Prostate gland (tissue), 2 donors: ENCODE results near the gene PCBP4. TPM values are rescaled to one million over a fixed set of nuclear protein-coding genes. Genes with fewer than 3 reads are reported as not detected.

Experiments used
- DNase-seq: peaks from one replicate; pipeline ENCODE4 v3.0.0-alpha.2; 2019; ENCODE audit warnings: low spot score
- H3K27ac ChIP-seq, 2 donors: fragments of 200-600 bp; sonication (generic); 2 replicates each; pipeline ENCODE4 v1.5.1; 2017 to 2019
- H3K27me3 ChIP-seq: fragments of 200-600 bp; sonication (generic); replicated peaks from 2 replicates; pipeline ENCODE4 v1.5.1; 2019; ENCODE audit not compliant: insufficient read depth
- H3K36me3 ChIP-seq, 2 donors: fragments of 200-600 bp; sonication (generic); 1 replicate in 1 of 2; 2 replicates in 1 of 2; pipeline versions ENCODE4 v1.5.1 to v1.8.1; 2017 to 2019
- H3K4me1 ChIP-seq: fragments of 200-600 bp; sonication (generic); replicated peaks from 2 replicates; pipeline ENCODE4 v1.5.1; 2019
- H3K4me3 ChIP-seq, 2 donors: fragments of 200-600 bp; sonication (generic); 2 replicates each; pipeline ENCODE4 v1.5.1; 2017 to 2019
- H3K9me3 ChIP-seq: fragments of 200-600 bp; sonication (generic); 2 replicates; pipeline ENCODE4 v1.5.1; 2017
- POLR2A ChIP-seq: fragments of 450-650 bp; IDR thresholded peaks from one replicate; pipeline ENCODE4 v1.6.1; 2016; ENCODE audit warnings: antibody characterized with exemption, mild to moderate bottlenecking
- POLR2AphosphoS5 ChIP-seq: sonication (generic); formaldehyde crosslinking; IDR thresholded peaks from one replicate; pipeline ENCODE4 v1.6.1; 2017; ENCODE audit warnings: antibody characterized with exemption
- WGBS: methylation state at CpG from one replicate; pipeline ENCODE4 v1.1.5; 2018; 5-methylcytosine and 5-hydroxymethylcytosine counted together
- intact Hi-C: fragments of 100-400 bp; cut with DNase I; formaldehyde crosslinking; loops from one replicate; pipeline ENCODE4 v1.14.2; 2022
- total RNA-seq, 2 donors: library from RNA; depleted of rRNA; stranded (reverse); fragments of >200 nt; gene quantifications; one replicate each; pipeline ENCODE4 v1.1.0, GENCODE V29; 2016
- TF ChIP-seq, protein P1 (sequence below), 4 experiments: fragments of 200-600 bp in 2 of 4; fragments of 450-650 bp in 2 of 4; sonication (generic) in 2 of 4; IDR thresholded peaks; 1 replicate in 3 of 4; 2 replicates in 1 of 4; pipeline ENCODE4 v1.5.1; 2016 to 2019; ENCODE audit warnings: antibody characterized with exemption in 4 of 4, mild to moderate bottlenecking in 2 of 4, moderate library complexity in 2 of 4

The PCBP4 gene
- total RNA-seq, 2 donors from 2014 or later: 74.0 to 74.1 TPM

GRCh38 chr3:51963951-51964451, 3.3 kb downstream of the PCBP4 start:
- H3K27ac ChIP-seq: no peak overlapping the region
- 57% methylated on average over 12 of the region's 12 CpGs for WGBS
- no peaks in the 10 kb centered on the region for H3K27me3 ChIP-seq
- peaks cover 10% of the 10 kb centered on the region for H3K4me1 ChIP-seq
- no peak for TF ChIP-seq POLR2A
- H3K4me3 ChIP-seq: no peak overlapping the region
- H3K36me3 ChIP-seq: no peaks in the 10 kb centered on the region
- intact Hi-C loops: no loop called here
- no peaks in the 10 kb centered on the region for H3K9me3 ChIP-seq
- DNase-seq: no peak

- 65% methylated on average over 6 of the region's 6 CpGs for WGBS
- Histone ChIP-seq H3K9me3 (no peaks in the 10 kb centered on the region), H3K36me3 (no peaks in the 10 kb centered on the region), H3K27ac (no peak overlapping the region), H3K4me3 (no peak overlapping the region), H3K27me3 (no peaks in the 10 kb centered on the region), H3K4me1 (peaks cover 4% of the 10 kb centered on the region)
- no peak for DNase-seq
- TF ChIP-seq, protein P1, sequence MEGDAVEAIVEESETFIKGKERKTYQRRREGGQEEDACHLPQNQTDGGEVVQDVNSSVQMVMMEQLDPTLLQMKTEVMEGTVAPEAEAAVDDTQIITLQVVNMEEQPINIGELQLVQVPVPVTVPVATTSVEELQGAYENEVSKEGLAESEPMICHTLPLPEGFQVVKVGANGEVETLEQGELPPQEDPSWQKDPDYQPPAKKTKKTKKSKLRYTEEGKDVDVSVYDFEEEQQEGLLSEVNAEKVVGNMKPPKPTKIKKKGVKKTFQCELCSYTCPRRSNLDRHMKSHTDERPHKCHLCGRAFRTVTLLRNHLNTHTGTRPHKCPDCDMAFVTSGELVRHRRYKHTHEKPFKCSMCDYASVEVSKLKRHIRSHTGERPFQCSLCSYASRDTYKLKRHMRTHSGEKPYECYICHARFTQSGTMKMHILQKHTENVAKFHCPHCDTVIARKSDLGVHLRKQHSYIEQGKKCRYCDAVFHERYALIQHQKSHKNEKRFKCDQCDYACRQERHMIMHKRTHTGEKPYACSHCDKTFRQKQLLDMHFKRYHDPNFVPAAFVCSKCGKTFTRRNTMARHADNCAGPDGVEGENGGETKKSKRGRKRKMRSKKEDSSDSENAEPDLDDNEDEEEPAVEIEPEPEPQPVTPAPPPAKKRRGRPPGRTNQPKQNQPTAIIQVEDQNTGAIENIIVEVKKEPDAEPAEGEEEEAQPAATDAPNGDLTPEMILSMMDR (IDR thresholded peaks at IDR 0.05): no peak
- no peak for TF ChIP-seq POLR2AphosphoS5
- TF ChIP-seq POLR2A: no peak
- intact Hi-C loops: no loop called here
Measured at GRCh38 chr3:51962854-51963530, 4.3 kb downstream of the PCBP4 start.

DNA sequence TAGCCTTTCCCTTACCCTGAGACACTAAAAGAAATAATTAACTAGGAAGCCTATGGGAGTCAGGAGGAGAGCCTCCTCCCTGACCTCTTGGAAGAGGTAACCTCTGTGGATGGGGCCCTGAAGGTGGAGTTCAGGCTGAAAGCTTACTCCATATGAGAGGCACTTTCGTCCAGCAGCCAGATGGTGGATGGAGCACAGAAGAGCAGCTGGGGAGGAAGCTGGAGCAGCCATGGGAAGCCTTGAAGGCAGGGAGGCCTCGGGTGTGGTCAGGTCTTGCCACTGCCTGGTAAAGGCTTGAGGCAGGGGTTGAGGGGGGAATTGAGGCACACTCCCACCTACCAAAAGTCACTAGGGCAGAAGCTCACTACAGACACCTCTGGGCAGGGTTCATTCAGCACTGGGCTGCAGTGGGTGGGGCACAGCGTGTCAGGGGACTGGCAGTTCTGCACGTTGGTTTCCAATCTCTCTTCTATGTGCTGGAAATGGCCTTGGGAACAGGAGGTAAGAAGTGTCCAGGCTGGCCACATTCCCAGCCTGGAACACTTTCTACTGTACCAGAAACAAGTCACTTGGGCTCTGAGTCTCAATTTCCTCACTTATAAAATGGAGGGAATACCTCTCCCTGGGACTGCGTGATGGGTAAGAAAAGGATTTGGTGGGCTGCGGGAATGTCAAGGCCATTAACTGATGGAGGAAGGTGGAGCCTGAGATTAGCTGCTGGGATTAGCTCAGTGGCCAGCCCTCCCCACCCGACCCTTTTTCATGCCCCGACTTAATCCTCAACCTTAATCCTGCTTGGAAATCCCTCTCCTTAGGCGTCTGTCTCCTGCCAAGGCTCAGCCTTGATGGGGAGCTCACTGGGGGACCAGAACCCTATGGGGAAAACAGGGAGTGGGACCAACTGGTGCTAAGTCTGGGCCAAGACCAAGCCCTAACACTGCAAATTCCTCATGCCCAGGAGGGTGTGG, 5.4 kb downstream of the PCBP4 start:
- TF ChIP-seq, protein P1 (IDR thresholded peaks at IDR 0.05): no peak
- TF ChIP-seq POLR2A (no peak), POLR2AphosphoS5 (no peak)
- WGBS: 63% methylated on average over 9 of the region's 9 CpGs
- H3K27me3 ChIP-seq: no peaks in the 10 kb centered on the region
- intact Hi-C loops: no loop called here
- H3K4me1 ChIP-seq: peaks cover 4% of the 10 kb centered on the region
- no peaks in the 10 kb centered on the region for H3K9me3 ChIP-seq
- H3K36me3 ChIP-seq: no peaks in the 10 kb centered on the region
- no peak overlapping the region for H3K27ac ChIP-seq
- H3K4me3 ChIP-seq: no peak overlapping the region
- DNase-seq: no peak

- DNase-seq: no peak
- Histone ChIP-seq H3K9me3 (no peaks in the 10 kb centered on the region), H3K4me1 (peaks cover 8% of the 10 kb centered on the region), H3K36me3 (no peaks in the 10 kb centered on the region), H3K27me3 (no peaks in the 10 kb centered on the region), H3K27ac (no peak overlapping the region), H3K4me3 (no peak overlapping the region)
- WGBS: 87% methylated on average over 18 of the region's 18 CpGs
- intact Hi-C loops: no loop called here
- no peak for TF ChIP-seq POLR2A
- TF ChIP-seq, protein P1 (IDR thresholded peaks at IDR 0.05): no peak
- TF ChIP-seq POLR2AphosphoS5: no peak
Measured at GRCh38 chr3:51961011-51961410, 6.2 kb downstream of the PCBP4 start.

DNA sequence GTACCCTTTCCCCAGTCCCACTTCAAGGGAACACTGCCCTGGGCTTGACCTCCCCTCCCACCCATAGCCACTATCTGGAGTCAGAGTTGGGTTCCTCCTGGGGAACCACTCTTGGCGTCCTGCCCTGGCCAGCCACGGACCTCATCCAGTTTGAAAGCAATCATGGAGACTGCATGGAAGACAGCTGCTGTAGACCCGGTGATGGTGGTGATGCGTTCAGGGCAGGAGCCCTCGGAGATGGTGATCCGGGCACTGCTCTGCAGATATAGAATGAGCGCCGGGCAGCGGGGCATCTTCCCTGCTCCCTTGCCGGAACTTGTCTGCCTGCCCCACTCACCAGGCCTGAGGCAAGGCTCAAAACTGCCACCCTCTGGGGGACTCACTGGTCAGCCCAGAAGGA, 6.9 kb downstream of the PCBP4 start:
- Histone ChIP-seq H3K4me1 (peaks cover 8% of the 10 kb centered on the region), H3K36me3 (no peaks in the 10 kb centered on the region), H3K4me3 (no peak overlapping the region), H3K9me3 (no peaks in the 10 kb centered on the region), H3K27ac (no peak overlapping the region), H3K27me3 (no peaks in the 10 kb centered on the region)
- intact Hi-C loops: no loop called here
- no peak for DNase-seq
- WGBS: 86% methylated on average over 10 of the region's 10 CpGs
- TF ChIP-seq POLR2A: no peak
- TF ChIP-seq, protein P1 (IDR thresholded peaks at IDR 0.05): no peak
- no peak for TF ChIP-seq POLR2AphosphoS5
